ENCODE measurements around the gene GCLC.
"Not testable (repeated sequence)": the region's sequence is repeated elsewhere in the genome, so short reads cannot be mapped to it uniquely, and the experiment has no call there.

GCLC gene

GRCh38 chr6:53544470-53545308, at the start of gene GCLC:
Gene GCLC (minus strand): TSS chr6:53545101. CDS start chr6:53544645, 456 bp downstream.
- FAIRE-seq: no peak

GRCh38 chr6:53594596-53594995, 49.7 kb upstream of the GCLC start:
- no peak for FAIRE-seq

- FAIRE-seq: no peak
These were observed 48.1 kb upstream of the GCLC start for GRCh38 chr6:53593001-53593488.

- no peak for FAIRE-seq
These were observed 47.0 kb upstream of the GCLC start for GRCh38 chr6:53591873-53592272.

GRCh38 chr6:53588816-53589509, 44.1 kb upstream of the GCLC start:
- FAIRE-seq: no peak

GRCh38 chr6:53587291-53587690, 42.4 kb upstream of the GCLC start:
- FAIRE-seq: no peak

GRCh38 chr6:53585208-53585900, 40.5 kb upstream of the GCLC start:
- FAIRE-seq: no peak

- FAIRE-seq: no peak
These were observed 39.8 kb upstream of the GCLC start for GRCh38 chr6:53584726-53585125.

GRCh38 chr6:53583451-53583850, 38.5 kb upstream of the GCLC start:
- no peak for FAIRE-seq

- no peak for FAIRE-seq
These were observed 38.1 kb upstream of the GCLC start for GRCh38 chr6:53582963-53583362.

- FAIRE-seq: no peak
These were observed 37.0 kb upstream of the GCLC start for GRCh38 chr6:53581856-53582255.

GRCh38 chr6:53581173-53581773, 36.4 kb upstream of the GCLC start:
- FAIRE-seq: no peak

GRCh38 chr6:53579338-53579737, 34.4 kb upstream of the GCLC start:
- no peak for FAIRE-seq

- no peak for FAIRE-seq
These were observed 33.5 kb upstream of the GCLC start for GRCh38 chr6:53578371-53578770.

GRCh38 chr6:53573299-53573698, 28.4 kb upstream of the GCLC start:
- FAIRE-seq: no peak

- not testable (repeated sequence) for FAIRE-seq
These were observed 27.5 kb upstream of the GCLC start for GRCh38 chr6:53572379-53572778.

GRCh38 chr6:53568776-53569616, 24.1 kb upstream of the GCLC start:
- no peak for FAIRE-seq

- no peak for FAIRE-seq
These were observed 22.8 kb upstream of the GCLC start for GRCh38 chr6:53567701-53568100.

GRCh38 chr6:53566755-53567154, 21.9 kb upstream of the GCLC start:
- FAIRE-seq: no peak

GRCh38 chr6:53565886-53566285, 21.0 kb upstream of the GCLC start:
- no peak for FAIRE-seq

- no peak for FAIRE-seq
These were observed 19.6 kb upstream of the GCLC start for GRCh38 chr6:53564401-53565065.

Measured in islet of Langerhans (tissue), 1 donor.